ENCODE data around the gene SLC25A48. TPM values are rescaled to one million over a fixed set of nuclear protein-coding genes. Genes with fewer than 3 reads are reported as not detected.
A peak's percentile ranks its signal among the peaks of the same experiment; 100 is the strongest.

SLC25A48 gene
- total RNA-seq, 1 donor from 2014 or later = 0.52 TPM

DNA sequence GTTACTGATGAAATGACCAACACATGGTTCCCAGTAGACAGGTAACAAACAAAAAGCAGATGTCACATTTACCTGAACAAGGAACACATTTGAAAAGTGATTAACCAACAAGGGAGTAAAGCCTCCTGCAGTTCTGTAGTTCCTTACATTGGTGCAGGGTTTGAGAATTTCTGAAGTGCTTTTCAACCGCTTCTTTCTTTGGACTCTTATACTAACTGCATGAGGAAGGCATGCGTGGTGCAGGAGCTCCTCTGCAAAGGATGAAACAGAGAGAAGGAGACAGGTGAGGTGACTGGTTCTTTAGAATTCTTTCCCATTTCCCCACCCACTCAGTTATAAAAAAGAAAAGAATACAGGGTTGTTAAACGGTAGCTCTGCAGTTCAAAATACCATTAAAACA is 65.8 kb downstream of the SLC25A48 start:
- H3K9me3 ChIP-seq (ENCODE audit: control insufficient read depth in 3 of 3, low read length in 3 of 3) = no peaks in the 10 kb centered on the region
- no peaks in the 10 kb centered on the region for H3K4me1 ChIP-seq (ENCODE audit: control insufficient read depth in 3 of 3, insufficient read depth in 3 of 3, low read length in 3 of 3)
- H3K27me3 ChIP-seq (ENCODE audit: control insufficient read depth in 3 of 3, insufficient read depth in 3 of 3, low read length in 3 of 3) = peaks cover 0 to 18% (median 3%) of the 10 kb centered on the region in 3 donors
- no peak overlapping the region for H3K4me3 ChIP-seq (ENCODE audit: low read length in 3 of 3)
- H3K27ac ChIP-seq (ENCODE audit: low read depth, low read length) = no peak overlapping the region
- H3K9ac ChIP-seq (ENCODE audit: low read depth in 1 of 3, low read length in 3 of 3) = no peak overlapping the region
- no peaks in the 10 kb centered on the region for H3K36me3 ChIP-seq (ENCODE audit: control insufficient read depth in 3 of 3, insufficient read depth in 3 of 3, low read length in 3 of 3)

GRCh38 chr5:135901633-135902032 is 67.2 kb downstream of the SLC25A48 start:
- H3K27me3 ChIP-seq (ENCODE audit: control insufficient read depth in 3 of 3, insufficient read depth in 3 of 3, low read length in 3 of 3) = peaks cover 0 to 16% (median 3%) of the 10 kb centered on the region in 3 donors

DNA sequence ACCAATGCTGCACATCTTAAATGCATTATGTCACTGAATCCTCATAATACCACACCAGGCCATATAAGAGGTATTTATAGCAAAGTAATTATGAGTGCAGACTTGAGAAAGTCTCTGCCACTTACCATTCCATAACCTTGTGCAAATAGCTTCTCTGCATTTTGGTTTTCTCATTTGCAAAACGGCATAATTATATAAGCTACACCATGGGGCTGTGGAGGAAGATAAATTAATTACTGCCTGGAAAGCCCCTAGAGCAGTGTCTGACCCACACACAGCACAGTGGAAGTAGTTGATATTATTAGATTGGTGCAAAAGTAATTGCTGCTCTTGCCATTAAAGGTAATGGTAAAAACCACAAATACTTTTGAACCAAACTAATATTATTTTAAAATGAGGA is 70.7 kb downstream of the SLC25A48 start:
- H3K4me1 ChIP-seq (ENCODE audit: control insufficient read depth in 3 of 3, insufficient read depth in 3 of 3, low read length in 3 of 3) = no peaks in the 10 kb centered on the region
- H3K4me3 ChIP-seq (ENCODE audit: low read length in 3 of 3) = no peak overlapping the region
- peaks cover 0 to 21% (median 17%) of the 10 kb centered on the region in 3 donors for H3K27me3 ChIP-seq (ENCODE audit: control insufficient read depth in 3 of 3, insufficient read depth in 3 of 3, low read length in 3 of 3)
- H3K9ac ChIP-seq (ENCODE audit: low read depth in 1 of 3, low read length in 3 of 3) = no peak overlapping the region
- H3K36me3 ChIP-seq (ENCODE audit: control insufficient read depth in 3 of 3, insufficient read depth in 3 of 3, low read length in 3 of 3) = no peaks in the 10 kb centered on the region
- H3K9me3 ChIP-seq (ENCODE audit: control insufficient read depth in 3 of 3, low read length in 3 of 3) = no peaks in the 10 kb centered on the region
- H3K27ac ChIP-seq (ENCODE audit: low read depth, low read length) = no peak overlapping the region

More at GRCh38 chr5:135901633-135902032, 67.2 kb downstream of the SLC25A48 start:
- no peak overlapping the region for H3K4me3 ChIP-seq (ENCODE audit: low read length in 3 of 3)
- no peak overlapping the region for H3K27ac ChIP-seq (ENCODE audit: low read depth, low read length)
- no peaks in the 10 kb centered on the region for H3K4me1 ChIP-seq (ENCODE audit: control insufficient read depth in 3 of 3, insufficient read depth in 3 of 3, low read length in 3 of 3)
- no peak overlapping the region for H3K9ac ChIP-seq (ENCODE audit: low read depth in 1 of 3, low read length in 3 of 3)
- H3K36me3 ChIP-seq (ENCODE audit: control insufficient read depth in 3 of 3, insufficient read depth in 3 of 3, low read length in 3 of 3) = no peaks in the 10 kb centered on the region
- H3K9me3 ChIP-seq (ENCODE audit: control insufficient read depth in 3 of 3, low read length in 3 of 3) = no peaks in the 10 kb centered on the region

GRCh38 chr5:135913713-135914626 is 79.5 kb downstream of the SLC25A48 start:
- no peak overlapping the region for H3K27ac ChIP-seq (ENCODE audit: low read depth, low read length)
- H3K9me3 ChIP-seq (ENCODE audit: control insufficient read depth in 3 of 3, low read length in 3 of 3) = no peaks in the 10 kb centered on the region
- H3K36me3 ChIP-seq (ENCODE audit: control insufficient read depth in 3 of 3, insufficient read depth in 3 of 3, low read length in 3 of 3) = no peaks in the 10 kb centered on the region
- H3K27me3 ChIP-seq (ENCODE audit: control insufficient read depth in 3 of 3, insufficient read depth in 3 of 3, low read length in 3 of 3) = peaks cover 15 to 30% (median 28%) of the 10 kb centered on the region in 3 donors
- no peak overlapping the region for H3K4me3 ChIP-seq (ENCODE audit: low read length in 3 of 3)
- H3K9ac ChIP-seq (ENCODE audit: low read depth in 1 of 3, low read length in 3 of 3) = no peak overlapping the region
- H3K4me1 ChIP-seq (ENCODE audit: control insufficient read depth in 3 of 3, insufficient read depth in 3 of 3, low read length in 3 of 3) = no peaks in the 10 kb centered on the region

DNA sequence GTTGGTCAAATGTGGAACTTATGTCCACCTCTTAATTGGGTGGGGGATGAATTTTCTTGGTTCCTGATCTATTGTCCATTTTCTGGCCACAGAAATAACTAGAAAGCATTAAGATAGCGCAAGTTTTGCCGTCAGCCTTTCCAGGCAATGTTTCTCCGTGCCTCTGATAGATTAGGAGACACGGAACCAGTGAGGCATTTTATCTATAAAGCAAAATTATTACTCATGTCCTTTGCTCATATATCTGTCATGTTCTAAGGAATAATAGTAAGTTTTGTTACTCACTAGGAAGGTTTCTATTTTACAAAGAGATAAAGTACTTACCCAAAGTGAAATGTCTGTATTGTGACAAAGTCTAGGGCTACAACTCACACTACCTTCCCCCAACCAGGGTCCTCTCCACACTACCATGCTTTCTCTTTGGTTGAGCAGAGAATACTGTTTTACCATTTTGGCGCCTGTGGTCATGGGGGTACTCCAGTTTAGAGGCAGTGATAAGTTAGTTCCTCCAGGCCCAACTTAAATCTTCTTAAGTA is 81.1 kb downstream of the SLC25A48 start:
- Histone ChIP-seq H3K9ac (ENCODE audit: low read depth in 1 of 3, low read length in 3 of 3) (no peak overlapping the region), H3K4me1 (ENCODE audit: control insufficient read depth in 3 of 3, insufficient read depth in 3 of 3, low read length in 3 of 3) (no peaks in the 10 kb centered on the region), H3K4me3 (ENCODE audit: low read length in 3 of 3) (no peak overlapping the region), H3K36me3 (ENCODE audit: control insufficient read depth in 3 of 3, insufficient read depth in 3 of 3, low read length in 3 of 3) (no peaks in the 10 kb centered on the region), H3K27me3 (ENCODE audit: control insufficient read depth in 3 of 3, insufficient read depth in 3 of 3, low read length in 3 of 3) (peaks cover 15 to 24% (median 23%) of the 10 kb centered on the region in 3 donors), H3K27ac (ENCODE audit: low read depth, low read length) (no peak overlapping the region), H3K9me3 (ENCODE audit: control insufficient read depth in 3 of 3, low read length in 3 of 3) (no peaks in the 10 kb centered on the region)

DNA sequence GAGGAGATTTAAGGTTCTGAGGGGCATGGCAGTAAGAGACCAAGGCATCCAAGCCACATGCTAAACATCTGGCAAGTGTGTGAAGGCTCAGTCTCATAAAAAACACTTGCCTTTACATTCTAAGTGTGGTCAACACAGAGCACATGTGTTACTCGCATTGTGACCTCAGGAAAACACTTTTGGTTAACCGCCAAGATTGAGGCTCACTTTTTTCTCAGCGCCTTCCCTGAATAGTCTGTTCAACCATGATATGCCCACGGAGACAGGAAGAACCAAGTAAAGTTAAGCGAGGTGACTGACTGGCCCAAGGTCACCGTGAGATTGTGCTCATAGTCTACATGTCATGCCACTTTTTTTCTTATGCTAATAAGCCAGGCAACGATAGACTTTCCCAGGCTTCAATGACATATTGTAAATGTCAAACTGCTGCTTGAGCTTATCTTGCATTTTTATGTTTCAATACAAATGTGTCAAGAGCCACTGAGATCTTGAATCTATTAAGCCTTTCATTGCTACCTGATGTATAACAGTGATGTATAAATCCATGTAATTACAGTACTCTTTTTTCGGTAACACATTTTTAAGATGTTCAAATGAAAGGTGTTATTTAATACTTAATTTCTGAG is 82.3 kb downstream of the SLC25A48 start:
- no peaks in the 10 kb centered on the region for H3K4me1 ChIP-seq (ENCODE audit: control insufficient read depth in 3 of 3, insufficient read depth in 3 of 3, low read length in 3 of 3)
- no peak overlapping the region for H3K4me3 ChIP-seq (ENCODE audit: low read length in 3 of 3)
- H3K9me3 ChIP-seq (ENCODE audit: control insufficient read depth in 3 of 3, low read length in 3 of 3) = no peaks in the 10 kb centered on the region
- H3K27me3 ChIP-seq (ENCODE audit: control insufficient read depth in 3 of 3, insufficient read depth in 3 of 3, low read length in 3 of 3) = peaks cover 7 to 13% (median 12%) of the 10 kb centered on the region in 3 donors
- no peak overlapping the region for H3K9ac ChIP-seq (ENCODE audit: low read depth in 1 of 3, low read length in 3 of 3)
- H3K36me3 ChIP-seq (ENCODE audit: control insufficient read depth in 3 of 3, insufficient read depth in 3 of 3, low read length in 3 of 3) = no peaks in the 10 kb centered on the region
- no peak overlapping the region for H3K27ac ChIP-seq (ENCODE audit: low read depth, low read length)

DNA sequence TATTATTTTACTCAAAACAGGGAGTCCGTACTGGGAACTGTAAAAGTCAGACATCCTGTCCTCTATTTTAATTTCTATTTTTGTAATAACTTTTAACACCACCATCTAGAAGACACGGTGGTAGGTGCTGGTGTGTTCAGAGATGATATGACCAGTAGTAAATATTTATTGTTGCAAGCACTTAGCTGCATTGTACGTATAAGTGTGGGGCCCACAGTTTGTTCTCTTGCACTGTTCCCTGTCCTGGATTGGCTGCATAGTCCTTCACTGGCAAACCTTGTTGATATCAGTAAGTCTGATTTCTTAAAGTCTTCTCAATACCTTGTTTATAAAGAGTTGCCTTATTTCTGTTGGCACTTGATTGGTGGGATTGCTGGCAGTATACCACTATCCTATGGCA is 85.7 kb downstream of the SLC25A48 start:
- H3K9me3 ChIP-seq (ENCODE audit: control insufficient read depth in 3 of 3, low read length in 3 of 3) = no peaks in the 10 kb centered on the region
- no peaks in the 10 kb centered on the region for H3K4me1 ChIP-seq (ENCODE audit: control insufficient read depth in 3 of 3, insufficient read depth in 3 of 3, low read length in 3 of 3)
- no peaks in the 10 kb centered on the region for H3K36me3 ChIP-seq (ENCODE audit: control insufficient read depth in 3 of 3, insufficient read depth in 3 of 3, low read length in 3 of 3)
- H3K9ac ChIP-seq (ENCODE audit: low read depth in 1 of 3, low read length in 3 of 3) = no peak overlapping the region
- H3K27ac ChIP-seq (ENCODE audit: low read depth, low read length) = no peak overlapping the region
- peaks cover 0 to 13% (median 3%) of the 10 kb centered on the region in 3 donors for H3K27me3 ChIP-seq (ENCODE audit: control insufficient read depth in 3 of 3, insufficient read depth in 3 of 3, low read length in 3 of 3)
- no peak overlapping the region for H3K4me3 ChIP-seq (ENCODE audit: low read length in 3 of 3)

- Histone ChIP-seq H3K4me3 (ENCODE audit: low read length in 3 of 3) (no peak overlapping the region), H3K36me3 (ENCODE audit: control insufficient read depth in 3 of 3, insufficient read depth in 3 of 3, low read length in 3 of 3) (no peaks in the 10 kb centered on the region), H3K9ac (ENCODE audit: low read depth in 1 of 3, low read length in 3 of 3) (no peak overlapping the region), H3K4me1 (ENCODE audit: control insufficient read depth in 3 of 3, insufficient read depth in 3 of 3, low read length in 3 of 3) (no peaks in the 10 kb centered on the region), H3K27me3 (ENCODE audit: control insufficient read depth in 3 of 3, insufficient read depth in 3 of 3, low read length in 3 of 3) (peaks cover 0 to 17% (median 5%) of the 10 kb centered on the region in 3 donors), H3K27ac (ENCODE audit: low read depth, low read length) (no peak overlapping the region), H3K9me3 (ENCODE audit: control insufficient read depth in 3 of 3, low read length in 3 of 3) (no peaks in the 10 kb centered on the region)
Measured at GRCh38 chr5:135921388-135921787, 86.9 kb downstream of the SLC25A48 start.

GRCh38 chr5:135930029-135930948 is 95.8 kb downstream of the SLC25A48 start:
- H3K9me3 ChIP-seq (ENCODE audit: control insufficient read depth in 3 of 3, low read length in 3 of 3) = no peaks in the 10 kb centered on the region
- no peaks in the 10 kb centered on the region for H3K4me1 ChIP-seq (ENCODE audit: control insufficient read depth in 3 of 3, insufficient read depth in 3 of 3, low read length in 3 of 3)
- peak overlapping the region in 1 of 3 donors; percentile 10 for H3K4me3 ChIP-seq (ENCODE audit: low read length in 3 of 3)
- H3K27ac ChIP-seq (ENCODE audit: low read depth, low read length) = no peak overlapping the region
- H3K27me3 ChIP-seq (ENCODE audit: control insufficient read depth in 3 of 3, insufficient read depth in 3 of 3, low read length in 3 of 3) = peaks cover 22 to 34% (median 27%) of the 10 kb centered on the region in 3 donors
- no peaks in the 10 kb centered on the region for H3K36me3 ChIP-seq (ENCODE audit: control insufficient read depth in 3 of 3, insufficient read depth in 3 of 3, low read length in 3 of 3)
- no peak overlapping the region for H3K9ac ChIP-seq (ENCODE audit: low read depth in 1 of 3, low read length in 3 of 3)

Data from skeletal muscle tissue (tissue), 4 donors.